GM10248 (cell line): Measurements from ENCODE around the gene FOXO1.

Experiments used
- CTCF ChIA-PET: fragments of 300-600 bp; sonication (Branson Sonifier 250); formaldehyde crosslinking; extraction: SDS; loops from one replicate; lab custom pipeline; 2021; ENCODE audit warnings: antibody characterized with exemption; lab: Yijun Ruan, JAX
- POLR2A ChIA-PET: fragments of 350-650 bp; sonication (Branson Sonifier 250); formaldehyde crosslinking; extraction: SDS; loops from one replicate; lab custom pipeline; 2020; ENCODE audit warnings: antibody characterized with exemption; lab: Yijun Ruan, JAX
- DNase-seq: peaks from one replicate; pipeline ENCODE4 v3.0.0; 2012; ENCODE audit errors: extremely low spot score
- CTCF ChIP-seq: IDR thresholded peaks from 2 replicates; pipeline ENCODE4 v1.5.1; 2012; ENCODE audit warnings: mild to moderate bottlenecking, low read depth; ENCODE audit errors: extremely low read depth, missing control alignments, control extremely low read depth

FOXO1 gene

GRCh38 chr13:40533072-40533471 lies 133.4 kb downstream of the FOXO1 start:
- TF ChIP-seq CTCF = no peak
- ChIA-PET POLR2A (no interaction called here), CTCF (interaction anchor here (0.8 to 1.6 kb wide), 2 partner anchors 14 to 20 kb away, joined by 3 read pairs; no protein-coding TSS in a partner anchor)
- no peak for DNase-seq

GRCh38 chr13:40530961-40531360 lies 135.5 kb downstream of the FOXO1 start:
- ChIA-PET CTCF (interaction anchor here (1.0 kb wide), 1 partner anchor 71 kb away, joined by 3 read pairs; no protein-coding TSS in a partner anchor), POLR2A (no interaction called here)
- DNase-seq = no peak
- no peak for TF ChIP-seq CTCF

GRCh38 chr13:40528881-40529280 lies 137.6 kb downstream of the FOXO1 start:
- TF ChIP-seq CTCF = no peak
- POLR2A ChIA-PET = no interaction called here

GRCh38 chr13:40527914-40528313 lies 138.5 kb downstream of the FOXO1 start:
- TF ChIP-seq CTCF = no peak
- CTCF ChIA-PET = no interaction called here

More at GRCh38 chr13:40528881-40529280, 137.6 kb downstream of the FOXO1 start:
- no peak for DNase-seq
- CTCF ChIA-PET = no interaction called here

GRCh38 chr13:40522282-40522681 lies 144.2 kb downstream of the FOXO1 start:
- POLR2A ChIA-PET = interaction anchor here (0.7 kb wide), 1 partner anchor 249 kb away, joined by 3 read pairs; no protein-coding TSS in a partner anchor
- no peak for DNase-seq
- no peak for TF ChIP-seq CTCF
- CTCF ChIA-PET = no interaction called here

More at GRCh38 chr13:40527914-40528313, 138.5 kb downstream of the FOXO1 start:
- POLR2A ChIA-PET = no interaction called here
- no peak for DNase-seq

GRCh38 chr13:40520916-40521315 lies 145.5 kb downstream of the FOXO1 start:
- DNase-seq = no peak
- no peak for TF ChIP-seq CTCF
- CTCF ChIA-PET = no interaction called here
- POLR2A ChIA-PET = no interaction called here
